Kidney tubule cell (primary cell): ENCODE measurements around the gene TEDDM1.

Experiments used
- DNase-seq: peaks from one replicate; pipeline ENCODE4 v3.0.0-alpha.2; 2018; ENCODE audit warnings: low spot score

The TEDDM1 gene

DNA sequence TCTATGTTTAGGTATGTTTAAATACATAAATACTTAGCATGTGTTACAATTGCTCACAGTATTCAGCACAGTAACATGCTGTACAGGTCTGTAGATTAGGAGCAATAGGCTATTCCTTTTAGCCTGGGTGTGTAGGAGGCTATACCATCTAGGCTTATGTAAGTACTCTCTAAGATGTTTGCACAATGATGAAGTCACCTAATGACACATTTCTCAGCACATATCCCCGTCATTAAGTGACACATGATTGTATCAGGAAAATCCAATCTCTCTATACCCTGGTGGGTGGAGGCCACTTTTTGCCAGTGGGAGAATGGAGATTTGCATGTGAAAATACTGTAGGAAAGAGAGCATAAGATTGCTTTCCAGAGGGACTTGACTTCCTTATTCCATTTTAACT lies 5.5 kb upstream of the TEDDM1 start:
- DNase-seq, result no peak

- DNase-seq, result no peak
Measured at GRCh38 chr1:182405578-182405977, 5.1 kb upstream of the TEDDM1 start.

GRCh38 chr1:182404781-182405180 lies 4.3 kb upstream of the TEDDM1 start:
- no peak for DNase-seq

GRCh38 chr1:182397653-182398393 lies 2.6 kb downstream of the TEDDM1 start:
- DNase-seq, result peak; percentile 65

DNA sequence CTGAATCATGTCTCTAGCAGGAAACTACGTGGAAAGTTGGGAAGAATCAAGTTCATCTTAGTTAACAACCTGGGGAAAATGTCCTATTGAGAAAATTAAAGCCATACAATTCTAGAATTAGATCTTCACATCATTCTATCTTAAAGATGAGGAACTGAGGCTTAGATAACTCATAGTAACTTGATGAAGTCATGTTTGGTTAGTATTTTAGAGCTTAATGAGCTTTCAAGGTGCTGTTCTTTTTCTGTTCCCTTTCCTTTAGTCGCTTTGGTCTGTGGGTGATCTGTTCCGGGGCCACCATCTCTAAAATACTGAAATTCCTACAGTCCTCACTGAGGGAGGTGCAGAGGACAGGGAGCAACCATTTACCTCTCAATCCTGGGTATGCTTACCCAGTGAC lies 4.6 kb downstream of the TEDDM1 start:
- no peak for DNase-seq

DNA sequence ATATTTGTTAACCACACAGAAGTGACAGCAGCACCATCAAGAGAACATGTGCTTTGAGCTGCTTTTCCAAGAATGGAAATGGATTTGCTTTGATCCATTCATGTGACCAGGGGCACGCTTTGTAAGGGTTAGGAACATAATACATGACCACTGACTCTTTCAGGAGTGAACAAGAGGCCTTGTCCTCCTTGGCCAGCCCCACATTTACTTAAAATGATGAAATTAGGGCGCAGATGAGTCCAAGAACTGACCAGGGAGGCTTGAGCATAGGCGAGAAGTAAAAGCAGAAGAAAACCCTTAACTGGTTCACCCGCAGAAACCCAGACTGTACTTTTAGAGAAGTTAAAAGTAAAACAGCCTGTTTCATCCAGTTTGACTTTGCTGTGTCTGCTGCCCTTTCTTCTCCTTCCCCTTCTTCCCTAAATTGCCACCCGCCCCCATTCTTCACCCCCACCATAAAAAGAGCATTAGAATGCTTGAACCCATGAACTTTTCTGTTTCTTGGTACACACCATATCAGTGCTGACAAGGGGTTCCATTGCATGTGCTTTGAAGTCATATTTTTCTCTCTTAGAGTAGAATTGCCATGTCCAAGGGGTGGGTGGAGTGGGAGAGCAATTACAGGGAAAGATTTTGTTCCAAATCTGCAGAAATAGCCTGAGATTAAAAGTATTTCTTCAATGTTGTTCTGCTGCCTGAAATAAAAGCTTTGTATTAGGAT lies 6.3 kb downstream of the TEDDM1 start:
- no peak for DNase-seq

- no peak for DNase-seq
Measured at GRCh38 chr1:182392050-182393028, 8.1 kb downstream of the TEDDM1 start.

DNA sequence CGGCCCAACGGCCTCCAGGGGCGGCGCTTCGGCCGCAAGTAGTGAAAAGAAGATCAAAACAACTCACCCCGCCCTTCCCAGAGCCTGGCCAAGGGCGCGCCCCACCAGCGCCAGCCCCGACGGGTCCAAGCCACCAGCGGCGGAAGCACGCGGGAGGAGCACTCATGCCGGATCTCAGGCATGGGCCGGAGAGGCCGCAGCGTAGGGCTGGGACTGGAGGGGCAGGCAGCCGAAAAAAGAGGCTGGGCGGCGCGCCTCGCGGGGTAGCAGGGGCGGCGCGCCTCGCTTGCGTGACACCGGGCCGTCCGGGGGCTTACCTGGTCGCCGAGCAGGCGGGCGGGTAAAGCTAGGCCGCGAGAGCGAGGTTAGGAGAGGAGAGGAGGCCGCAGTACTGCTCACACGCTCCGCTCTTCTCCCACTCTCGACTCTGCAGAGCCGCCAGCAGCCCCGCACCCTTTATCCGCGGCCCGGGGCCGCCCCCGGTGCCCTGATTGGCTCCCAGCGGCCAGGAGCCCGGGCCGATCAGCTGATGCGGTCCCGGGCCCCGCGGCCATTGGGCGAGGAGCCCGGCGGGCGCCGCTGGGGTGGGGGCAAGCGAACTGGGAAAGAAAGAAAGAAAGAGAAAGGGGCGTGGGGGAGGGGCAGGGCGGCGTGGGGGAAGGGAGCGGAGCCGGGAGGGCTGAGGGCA lies 9.0 kb downstream of the TEDDM1 start, which contains the start of gene GLUL:
Gene GLUL (minus strand): TSS at position 429 of the 688 bp plus-strand sequence. CDS start 3,053 bp downstream, outside the sequence.
- DNase-seq, result peak; percentile 94

GRCh38 chr1:182391028-182391361 lies 9.5 kb downstream of the TEDDM1 start:
- DNase-seq, result no peak

- no peak for DNase-seq
Measured at GRCh38 chr1:182389619-182390047, 10.8 kb downstream of the TEDDM1 start.

DNA sequence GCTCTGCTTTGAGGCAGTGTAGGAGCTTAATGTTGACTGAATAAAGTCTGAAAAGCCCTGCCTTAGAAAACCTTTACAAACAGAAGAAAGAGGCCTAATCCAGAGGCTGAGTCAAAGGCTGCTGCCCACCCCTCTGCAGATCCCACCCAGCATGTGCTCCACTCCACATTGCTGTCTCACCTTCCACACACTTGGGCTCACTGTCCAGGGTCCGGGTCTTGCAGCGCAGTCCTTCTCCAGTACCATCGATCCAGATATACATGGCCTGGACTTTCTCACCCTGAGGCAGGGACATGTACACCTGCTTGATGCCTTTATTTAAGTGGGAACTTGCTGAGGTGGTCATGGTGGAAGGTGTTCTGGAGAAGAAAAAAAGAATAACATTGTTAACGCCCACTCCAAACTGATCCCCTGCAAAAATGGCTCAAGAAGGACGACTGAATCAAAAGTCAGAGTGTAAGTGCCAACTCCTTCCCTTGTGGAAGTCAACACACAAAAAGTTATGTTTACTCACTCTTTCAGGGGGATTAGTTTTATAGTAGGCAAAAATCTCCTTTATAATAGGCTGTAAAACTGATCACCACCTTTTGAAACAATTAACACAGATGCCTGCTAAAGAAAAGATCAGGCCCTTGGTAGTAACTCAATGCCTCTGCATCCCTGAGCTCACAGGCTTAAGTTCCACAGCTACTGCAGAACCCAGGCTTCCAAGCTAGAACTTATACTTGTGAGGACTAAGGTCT lies 11.9 kb downstream of the TEDDM1 start:
- DNase-seq, result no peak

GRCh38 chr1:182387566-182387965 lies 12.9 kb downstream of the TEDDM1 start:
- DNase-seq, result no peak

- no peak for DNase-seq
Measured at GRCh38 chr1:182386980-182387379, 13.5 kb downstream of the TEDDM1 start.

DNA sequence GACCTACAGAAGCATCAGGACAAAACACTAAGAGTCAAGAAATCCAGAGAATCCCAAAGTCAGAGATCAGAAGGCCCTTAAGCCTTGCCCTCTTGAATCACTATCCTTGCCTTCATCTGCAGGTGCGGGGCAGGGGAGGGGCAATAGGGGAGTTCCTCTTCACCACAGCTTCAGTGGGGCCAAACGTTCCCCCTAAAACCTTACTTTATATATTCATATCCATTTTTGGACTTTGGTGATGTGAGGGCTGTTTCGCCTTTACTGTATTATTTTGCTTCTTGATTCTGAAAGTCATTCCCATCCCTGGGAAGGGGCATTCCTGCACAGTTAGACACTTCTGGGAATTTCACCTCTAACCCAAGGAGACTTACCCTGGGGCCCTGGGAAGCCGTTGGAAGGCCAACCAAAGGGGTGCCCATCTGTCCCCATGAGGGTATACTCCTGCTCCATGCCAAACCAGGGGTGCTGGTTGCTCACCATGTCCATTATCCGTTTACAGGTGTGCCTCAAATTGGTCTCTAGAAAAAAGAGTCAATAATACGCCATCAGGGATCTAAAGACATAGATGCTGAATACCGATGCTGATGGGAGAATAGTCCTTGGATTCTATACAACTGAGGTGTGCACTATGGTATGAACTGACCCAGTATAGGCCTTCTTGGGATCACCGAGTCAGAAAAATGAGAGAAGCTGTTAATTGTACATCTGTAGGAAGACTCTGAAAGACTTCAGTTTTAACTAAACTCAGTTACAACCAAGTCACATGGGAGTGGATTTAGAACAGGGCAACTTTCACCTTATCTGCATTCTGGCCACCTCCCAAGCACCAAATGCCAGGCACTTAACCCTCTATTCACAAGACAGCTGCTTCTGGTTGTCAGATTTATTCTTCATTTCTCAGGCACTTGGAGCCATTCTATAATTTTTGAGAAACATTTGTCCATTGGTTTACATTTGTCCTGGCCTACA lies 14.3 kb downstream of the TEDDM1 start:
- DNase-seq, result no peak

DNA sequence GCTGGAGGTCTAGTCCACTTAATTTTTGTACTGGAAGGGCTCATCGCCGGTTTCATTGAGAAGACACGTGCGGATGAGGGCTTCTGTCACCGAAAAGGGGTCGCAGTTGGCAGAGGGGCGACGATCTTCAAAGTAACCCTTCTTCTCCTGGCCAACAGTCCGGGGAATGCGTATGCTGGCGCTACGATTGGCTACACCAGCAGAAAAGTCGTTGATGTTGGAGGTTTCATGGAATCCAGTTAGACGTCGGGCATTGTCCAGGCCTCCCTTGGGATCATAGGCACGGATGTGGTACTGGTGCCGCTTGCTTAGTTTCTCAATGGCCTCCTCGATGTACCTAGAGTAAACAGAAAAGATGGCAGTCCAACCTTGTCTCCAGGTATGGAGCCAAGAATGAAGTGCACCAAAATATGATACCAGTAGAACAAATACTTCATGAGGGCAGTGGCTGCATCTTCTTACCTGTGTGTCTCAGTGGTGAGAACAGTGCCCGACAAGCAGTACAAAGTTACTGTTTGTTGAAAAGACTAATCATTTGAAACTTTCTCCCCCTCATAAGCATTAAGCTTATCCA lies 16.0 kb downstream of the TEDDM1 start:
- DNase-seq, result no peak

DNA sequence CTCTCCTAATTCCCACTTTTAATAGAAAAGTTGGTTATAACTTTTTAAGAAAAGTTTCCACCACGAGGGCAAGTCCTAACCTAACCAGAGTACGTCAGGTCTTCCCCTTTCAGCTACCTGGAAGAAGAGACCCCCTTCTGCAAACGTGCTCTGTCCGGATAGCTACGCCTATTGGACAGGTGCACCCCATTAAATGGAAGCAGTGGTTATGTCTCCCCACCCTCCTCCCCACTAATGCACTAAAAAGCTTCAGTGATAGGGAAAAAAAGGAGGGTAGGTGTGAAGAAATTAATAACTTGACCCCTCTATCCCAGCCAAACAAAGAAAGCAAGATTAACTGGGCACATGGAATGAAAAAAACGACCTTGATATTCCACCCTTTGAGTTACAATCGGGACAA lies 16.5 kb downstream of the TEDDM1 start:
- no peak for DNase-seq

DNA sequence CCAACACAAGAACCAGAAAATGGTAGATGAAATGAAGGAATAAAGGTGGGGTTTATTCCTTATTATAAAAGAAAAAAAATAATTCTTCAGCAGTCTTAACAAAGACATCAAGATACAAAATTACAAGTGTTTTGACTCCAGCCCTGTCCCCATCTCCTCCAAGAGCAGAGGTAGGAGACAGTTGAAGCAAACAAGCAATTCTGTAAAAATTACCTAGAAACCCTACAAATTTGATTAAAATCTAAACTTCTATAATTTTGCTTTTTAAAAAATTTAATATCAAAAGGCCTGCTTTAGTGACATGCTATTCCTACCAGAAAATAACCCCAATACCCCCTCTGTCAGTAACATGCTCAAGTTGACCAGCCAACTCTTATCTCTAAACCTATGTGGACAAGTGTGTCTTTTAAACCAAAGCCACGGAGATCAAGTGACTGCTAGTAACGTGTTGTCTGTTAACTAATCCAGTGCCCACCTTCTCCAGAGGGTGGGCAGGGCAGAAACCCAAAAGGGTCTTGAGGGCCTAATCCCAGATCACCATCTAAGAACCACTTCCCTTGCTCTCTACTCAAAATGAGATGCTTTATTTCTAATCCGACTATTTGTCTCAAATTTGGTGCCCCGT lies 17.3 kb downstream of the TEDDM1 start:
- DNase-seq, result no peak

DNA sequence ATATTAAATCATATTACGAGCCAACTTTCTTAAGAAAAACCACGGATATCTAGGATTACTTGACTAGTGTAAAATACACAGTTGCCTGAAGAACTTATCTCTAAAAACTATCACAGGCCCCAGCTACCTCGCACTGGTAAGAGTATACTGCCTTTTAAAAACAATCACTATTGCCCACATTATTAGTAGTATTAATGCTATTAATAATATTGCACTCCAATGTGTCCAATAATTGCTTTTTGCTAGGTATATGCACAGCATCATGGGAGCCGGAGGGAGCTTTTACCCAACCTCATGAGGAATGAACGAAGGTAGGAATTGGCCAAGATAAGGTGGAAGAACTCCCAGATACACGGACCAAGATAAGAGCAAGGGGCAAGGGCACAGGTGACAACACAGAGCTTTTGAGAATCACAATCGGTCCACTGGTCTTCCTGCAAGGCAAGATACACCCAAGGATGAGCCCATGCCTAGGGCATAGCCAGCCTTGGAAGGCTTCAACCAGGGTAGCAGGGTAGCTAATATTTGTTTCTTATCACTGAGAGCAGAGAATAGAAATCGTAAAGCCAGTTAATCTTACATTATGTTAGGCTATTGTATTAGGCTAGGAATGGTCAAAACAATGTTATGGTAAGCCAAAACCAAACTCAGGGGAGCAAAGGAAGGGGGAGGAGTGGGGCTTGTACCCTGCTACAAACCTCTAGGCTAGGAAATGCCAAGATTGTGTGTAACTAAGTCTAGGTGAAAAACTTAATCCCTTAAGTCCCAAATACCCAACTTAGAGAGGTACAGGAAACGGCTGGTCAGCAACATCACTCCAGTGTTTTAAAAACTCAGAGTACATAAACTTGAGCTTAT lies 18.3 kb downstream of the TEDDM1 start:
- no peak for DNase-seq
